H1 (cell line): ENCODE measurements around the gene HDAC9. TPM values are rescaled to one million over a fixed set of nuclear protein-coding genes. Genes with fewer than 3 reads are reported as not detected.

Experiments
- CBX5 ChIP-seq: fragments of 300-800, 300-1000 bp; sonication (generic); IDR thresholded peaks from 2 replicates; pipeline ENCODE4 v1.7.1; 2016; ENCODE audit warnings: antibody characterized with exemption, low read length, low read depth
- CBX8 ChIP-seq: fragments of 300-800, 300-1000 bp; sonication (generic); IDR thresholded peaks from 2 replicates; pipeline ENCODE4 v1.7.1; 2016; ENCODE audit warnings: low read depth, low read length, borderline replicate concordance
- CREB1 ChIP-seq: IDR thresholded peaks from 2 replicates; pipeline ENCODE4 v1.6.1; 2012; ENCODE audit warnings: inconsistent platforms
- HDAC6 ChIP-seq: IDR thresholded peaks from one replicate; pipeline ENCODE4 v1.7.1; 2012; ENCODE audit warnings: low read depth, mild to moderate bottlenecking, inconsistent platforms, low read length, moderate library complexity
- MAFK ChIP-seq: IDR thresholded peaks from 2 replicates; pipeline ENCODE4 v1.6.1; 2012; ENCODE audit warnings: low read depth, mild to moderate bottlenecking, improper control_type of control experiment, low read length
- RFX5 ChIP-seq: IDR thresholded peaks from 2 replicates; pipeline ENCODE4 v1.6.1; 2011; ENCODE audit warnings: low read depth, low read length, improper control_type of control experiment, borderline replicate concordance
- SAP30 ChIP-seq: fragments of 300-600 bp; sonication (generic); IDR thresholded peaks from 2 replicates; pipeline ENCODE4 v1.7.1; 2012; ENCODE audit warnings: low read length, moderate library complexity, mild to moderate bottlenecking, inconsistent platforms; ENCODE audit not compliant: insufficient read depth, insufficient replicate concordance
- SIX5 ChIP-seq: IDR thresholded peaks from 2 replicates; pipeline ENCODE4 v1.6.1; 2011; ENCODE audit warnings: mild to moderate bottlenecking, low read depth, low read length
- TAF7 ChIP-seq: optimal IDR thresholded peaks from 2 replicates; pipeline ENCODE3; 2011; ENCODE audit warnings: low read depth, mild to moderate bottlenecking, inconsistent platforms, low read length, moderate library complexity, borderline replicate concordance
- polyA plus RNA-seq, 7 experiments: library from polyadenylated mRNA; depleted of rRNA in 3 of 7; stranded (reverse) in 5 of 7; unstranded in 2 of 7; fragments of >200 nt in 5 of 7; fragments of 200-250 nt in 2 of 7; gene quantifications; 1 replicate in 5 of 7; 2 replicates in 1 of 7; 4 replicates in 1 of 7; pipeline versions ENCODE4 v1.2.1 to v1.2.3, GENCODE V29; 2011 to 2013; ENCODE audit warnings: missing spikeins in 2 of 7, mixed read lengths in 2 of 7
- total RNA-seq: library from RNA; stranded (reverse); fragmentation: NEBNext Ultra II Directional; extraction: Animal tissue kit (Norgen Biotek cat#: 25700); gene quantifications from 2 replicates; pipeline ENCODE4 v1.2.1, GENCODE V29; 2021

Gene HDAC9
- total and polyA plus RNA-seq, 2 of the 8 experiments (the other 6 are each of a cell fraction or from before 2014, with no cell fraction given), result 9.5 to 13.1 TPM

DNA sequence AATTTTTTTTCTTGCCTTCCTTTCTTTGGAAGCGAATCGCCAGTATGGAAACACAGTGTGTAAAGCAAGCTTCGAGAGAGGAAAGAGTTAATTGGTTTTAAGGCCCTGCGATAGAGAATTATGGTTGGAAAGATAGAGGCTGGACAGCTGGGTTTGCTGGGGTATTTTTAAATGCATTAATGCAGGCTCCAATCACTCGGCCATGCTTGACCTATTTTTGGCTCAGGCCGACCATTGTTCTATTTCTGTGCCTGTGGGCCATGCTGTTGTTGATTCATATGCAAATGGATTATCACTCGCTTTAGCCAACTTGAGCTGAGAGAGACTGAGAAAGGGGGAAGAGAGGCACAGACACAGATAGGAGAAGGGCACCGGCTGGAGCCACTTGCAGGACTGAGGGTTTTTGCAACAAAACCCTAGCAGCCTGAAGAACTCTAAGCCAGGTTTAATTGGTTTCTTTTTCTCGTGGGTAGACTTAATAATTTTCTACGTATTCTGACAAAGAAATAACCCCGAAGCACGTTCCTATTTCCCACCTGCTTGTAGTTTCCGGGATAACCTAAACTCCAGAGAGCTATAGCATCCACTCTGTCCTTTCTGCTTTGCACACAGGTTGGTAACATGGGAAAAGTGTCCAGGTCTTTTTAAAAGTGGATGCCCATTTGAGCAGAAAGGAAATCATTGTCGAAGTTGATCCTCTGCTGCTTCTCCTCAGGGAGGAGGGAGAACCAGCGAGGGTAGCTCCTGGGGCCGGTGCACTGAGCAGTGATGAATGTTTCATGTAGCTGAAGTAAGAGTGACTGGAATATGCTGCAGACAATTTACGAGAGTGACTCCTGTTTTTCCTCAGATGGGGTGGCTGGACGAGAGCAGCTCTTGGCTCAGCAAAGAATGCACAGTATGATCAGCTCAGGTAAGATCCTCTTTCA is at the start of gene HDAC9 (continued):
- TF ChIP-seq SIX5 (no peak), SAP30 (no peak), RFX5 (no peak), MAFK (no peak), CBX8 (no peak), TAF7 (peak; percentile 78), CREB1 (no peak), HDAC6 (no peak), CBX5 (no peak)
- TF ChIP-seq, all 59 proteins: peak for 14
